ENCODE measurements around the gene TPP2. TPM values are rescaled to one million over a fixed set of nuclear protein-coding genes. Genes with fewer than 3 reads are reported as not detected.

The TPP2 gene
- total RNA-seq, 1 donor from 2014 or later, result 61.1 TPM

DNA sequence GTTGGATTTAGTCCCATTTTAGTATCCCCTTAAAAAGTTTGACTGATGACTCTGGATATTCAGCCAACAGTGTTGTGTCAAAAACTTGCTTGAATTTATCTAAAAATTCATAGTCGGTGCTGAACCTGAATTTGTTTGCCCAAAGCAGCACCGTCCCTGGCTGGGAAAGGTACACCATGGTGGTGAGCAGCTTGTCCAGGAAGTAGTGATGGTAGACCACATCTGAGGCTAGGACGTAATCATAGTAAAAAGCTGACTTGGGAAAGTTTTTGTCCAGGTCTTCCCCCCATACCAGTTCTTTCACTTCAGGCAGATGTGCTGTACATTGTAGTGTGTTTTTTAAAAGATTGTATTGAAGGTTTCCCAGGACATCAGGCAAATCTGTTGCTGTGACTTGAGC is 89.2 kb downstream of the TPP2 start:
- no peak overlapping the region for H3K4me3 ChIP-seq (ENCODE audit: low read depth, low read length)
- TF ChIP-seq, protein P1, sequence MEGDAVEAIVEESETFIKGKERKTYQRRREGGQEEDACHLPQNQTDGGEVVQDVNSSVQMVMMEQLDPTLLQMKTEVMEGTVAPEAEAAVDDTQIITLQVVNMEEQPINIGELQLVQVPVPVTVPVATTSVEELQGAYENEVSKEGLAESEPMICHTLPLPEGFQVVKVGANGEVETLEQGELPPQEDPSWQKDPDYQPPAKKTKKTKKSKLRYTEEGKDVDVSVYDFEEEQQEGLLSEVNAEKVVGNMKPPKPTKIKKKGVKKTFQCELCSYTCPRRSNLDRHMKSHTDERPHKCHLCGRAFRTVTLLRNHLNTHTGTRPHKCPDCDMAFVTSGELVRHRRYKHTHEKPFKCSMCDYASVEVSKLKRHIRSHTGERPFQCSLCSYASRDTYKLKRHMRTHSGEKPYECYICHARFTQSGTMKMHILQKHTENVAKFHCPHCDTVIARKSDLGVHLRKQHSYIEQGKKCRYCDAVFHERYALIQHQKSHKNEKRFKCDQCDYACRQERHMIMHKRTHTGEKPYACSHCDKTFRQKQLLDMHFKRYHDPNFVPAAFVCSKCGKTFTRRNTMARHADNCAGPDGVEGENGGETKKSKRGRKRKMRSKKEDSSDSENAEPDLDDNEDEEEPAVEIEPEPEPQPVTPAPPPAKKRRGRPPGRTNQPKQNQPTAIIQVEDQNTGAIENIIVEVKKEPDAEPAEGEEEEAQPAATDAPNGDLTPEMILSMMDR (conservative IDR thresholded peaks at IDR 0.05; ENCODE audit: low read depth, low read length), result no peak

DNA sequence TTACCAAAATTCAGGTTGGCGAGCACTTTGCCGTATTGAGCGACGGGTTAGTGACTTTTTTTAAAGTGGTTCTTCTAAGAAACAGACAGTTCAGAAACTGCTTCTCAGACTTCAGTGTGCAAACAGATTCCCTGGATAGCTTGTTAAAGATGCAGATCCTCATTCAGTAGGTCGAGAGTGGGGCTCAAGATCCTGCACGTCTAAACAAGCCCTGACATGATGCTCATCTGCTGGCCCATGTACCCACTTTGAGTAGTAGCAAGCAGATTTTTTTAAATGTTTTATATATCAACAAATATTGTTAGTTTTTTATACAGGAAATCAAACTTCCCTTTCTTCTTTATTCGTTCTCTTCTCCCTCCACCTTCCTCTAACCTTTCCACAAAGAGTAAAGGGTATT is 90.7 kb downstream of the TPP2 start:
- H3K4me3 ChIP-seq (ENCODE audit: low read depth, low read length), result no peak overlapping the region
- no peak for DNase-seq (ENCODE audit: low read depth)
- TF ChIP-seq, protein P1 (conservative IDR thresholded peaks at IDR 0.05; ENCODE audit: low read depth, low read length), result no peak

More for the DNA sequence above, 89.2 kb downstream of the TPP2 start:
- DNase-seq (ENCODE audit: low read depth), result no peak

DNA sequence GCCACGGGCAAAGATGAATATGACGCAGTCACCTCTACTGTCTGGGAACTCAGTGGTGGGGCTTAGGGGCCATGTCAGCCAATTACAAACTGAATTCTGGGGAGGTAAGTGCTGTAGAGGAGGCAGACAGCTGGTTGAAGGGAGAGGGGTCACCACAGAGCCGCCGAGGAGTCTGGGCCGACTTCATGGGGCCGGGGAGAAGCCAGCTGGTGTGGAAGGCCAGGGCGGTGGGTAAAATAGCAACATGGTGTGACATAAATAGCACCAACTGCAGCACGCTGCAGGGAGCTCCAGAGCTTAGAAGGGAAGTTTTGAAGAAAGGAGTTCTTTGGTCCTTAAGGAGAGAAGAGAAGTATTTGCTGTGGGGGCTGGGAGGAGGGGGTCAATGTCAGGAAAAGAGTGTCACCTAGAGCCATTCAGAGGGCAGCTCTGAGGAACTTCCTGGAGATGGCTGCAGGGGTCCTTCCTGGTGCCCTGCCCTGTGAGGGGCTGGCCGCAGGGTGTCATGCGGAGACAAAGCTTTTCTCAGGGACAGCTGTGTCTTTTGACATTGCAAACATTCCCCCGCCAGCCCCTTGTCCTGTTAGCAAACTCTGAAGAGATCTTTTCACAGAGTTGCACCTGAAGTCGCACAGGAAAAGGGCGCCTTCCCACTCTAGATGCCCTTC is 91.7 kb downstream of the TPP2 start:
- DNase-seq (ENCODE audit: low read depth), result no peak
- TF ChIP-seq, protein P1 (conservative IDR thresholded peaks at IDR 0.05; ENCODE audit: low read depth, low read length), result no peak

DNA sequence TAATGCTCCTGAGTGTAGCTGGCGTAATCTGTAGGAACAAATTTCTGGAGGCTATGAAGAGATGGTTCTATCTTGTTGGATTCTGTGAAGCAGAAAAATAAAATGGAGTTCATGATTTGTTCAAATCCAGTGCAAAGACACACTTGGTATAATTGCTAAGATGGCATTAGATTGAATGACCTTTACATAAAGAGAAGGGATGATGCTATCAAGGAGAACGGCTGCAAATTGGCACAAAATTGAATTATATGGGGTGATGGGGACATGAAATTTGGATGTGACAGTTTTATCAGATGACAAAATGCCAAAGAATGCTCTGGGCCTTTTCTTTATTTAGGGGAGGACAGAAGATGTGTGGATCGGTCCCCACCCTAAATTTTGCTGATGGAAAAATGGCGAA is 94.1 kb downstream of the TPP2 start:
- DNase-seq (ENCODE audit: low read depth), result no peak
- TF ChIP-seq, protein P1 (conservative IDR thresholded peaks at IDR 0.05; ENCODE audit: low read depth, low read length), result no peak
- no peak overlapping the region for H3K4me3 ChIP-seq (ENCODE audit: low read depth, low read length)

More for the DNA sequence above, 91.7 kb downstream of the TPP2 start:
- H3K4me3 ChIP-seq (ENCODE audit: low read depth, low read length), result no peak overlapping the region

DNA sequence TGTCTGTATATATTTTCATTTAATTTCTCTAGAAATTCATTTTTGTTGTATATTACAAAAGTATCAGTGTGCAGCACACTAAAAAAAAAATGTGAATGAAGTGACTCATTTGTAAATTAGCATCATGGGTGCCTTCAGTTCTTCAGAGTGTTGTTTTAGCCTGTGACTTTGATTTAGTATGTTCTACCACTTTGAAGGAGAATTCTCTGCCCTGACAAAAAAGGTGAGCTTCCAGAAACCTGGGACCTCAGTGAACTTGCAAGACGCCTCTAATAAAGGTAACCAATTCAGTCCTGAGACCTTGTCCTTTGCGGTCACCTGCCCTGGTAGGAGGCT is 95.7 kb downstream of the TPP2 start:
- TF ChIP-seq, protein P1 (conservative IDR thresholded peaks at IDR 0.05; ENCODE audit: low read depth, low read length), result no peak
- no peak overlapping the region for H3K4me3 ChIP-seq (ENCODE audit: low read depth, low read length)
- no peak for DNase-seq (ENCODE audit: low read depth)

DNA sequence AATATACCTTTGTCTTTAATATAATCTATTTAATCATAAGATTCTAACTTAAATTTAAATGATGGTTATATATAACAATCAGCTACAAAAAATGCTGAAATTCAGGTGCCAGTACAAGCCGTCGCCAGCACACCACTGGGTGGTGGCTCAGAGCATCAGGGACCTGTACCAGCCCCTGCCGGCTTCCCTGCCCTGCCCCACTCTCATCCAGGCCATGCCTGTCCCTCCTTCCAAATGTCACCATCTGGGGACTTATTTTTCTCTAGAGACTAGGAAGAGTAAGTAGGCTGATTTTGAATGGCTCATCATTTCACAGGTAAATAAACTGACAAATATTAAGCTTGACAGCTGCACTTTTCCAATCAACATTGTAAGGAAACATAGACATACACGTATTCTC is 96.5 kb downstream of the TPP2 start:
- no peak overlapping the region for H3K4me3 ChIP-seq (ENCODE audit: low read depth, low read length)
- TF ChIP-seq, protein P1 (conservative IDR thresholded peaks at IDR 0.05; ENCODE audit: low read depth, low read length), result no peak
- no peak for DNase-seq (ENCODE audit: low read depth)

DNA sequence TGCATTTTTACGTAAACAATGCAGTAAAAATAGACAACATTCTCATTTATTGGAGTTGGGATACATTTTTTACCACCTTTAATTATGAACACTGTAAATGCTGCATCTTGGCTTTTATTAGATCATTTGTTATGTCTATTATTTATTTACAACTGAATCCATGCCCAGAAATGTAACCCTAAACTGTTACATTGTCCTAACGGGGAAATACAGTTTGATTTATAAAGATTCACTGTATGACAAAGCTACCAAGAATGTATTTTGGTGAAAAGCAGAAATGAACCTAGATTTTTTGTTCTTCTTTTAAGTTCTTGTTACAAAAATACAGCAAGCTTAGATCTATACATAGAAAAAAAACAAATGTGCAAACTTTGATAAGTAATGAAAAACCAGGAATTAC is 97.0 kb downstream of the TPP2 start:
- TF ChIP-seq, protein P1 (conservative IDR thresholded peaks at IDR 0.05; ENCODE audit: low read depth, low read length), result no peak
- H3K4me3 ChIP-seq (ENCODE audit: low read depth, low read length), result no peak overlapping the region
- DNase-seq (ENCODE audit: low read depth), result no peak

Data from epithelial cell of proximal tubule (primary cell).